Ramos (cell line): ENCODE measurements around the gene CCNL1.

Experiments used
- in situ Hi-C: fragments of 300-500 bp; cut with MboI; formaldehyde crosslinking; loops from one replicate; pipeline ENCODE4 v1.14.3; 2022; ENCODE audit warnings: low sequenced_read_pairs; ENCODE audit not compliant: unreplicated experiment

CCNL1 gene

GRCh38 chr3:157128771-157129681 lies 30.9 kb downstream of the CCNL1 start:
- in situ Hi-C loops = no loop called here

GRCh38 chr3:157127831-157128767 lies 31.8 kb downstream of the CCNL1 start:
- in situ Hi-C loops = no loop called here

DNA sequence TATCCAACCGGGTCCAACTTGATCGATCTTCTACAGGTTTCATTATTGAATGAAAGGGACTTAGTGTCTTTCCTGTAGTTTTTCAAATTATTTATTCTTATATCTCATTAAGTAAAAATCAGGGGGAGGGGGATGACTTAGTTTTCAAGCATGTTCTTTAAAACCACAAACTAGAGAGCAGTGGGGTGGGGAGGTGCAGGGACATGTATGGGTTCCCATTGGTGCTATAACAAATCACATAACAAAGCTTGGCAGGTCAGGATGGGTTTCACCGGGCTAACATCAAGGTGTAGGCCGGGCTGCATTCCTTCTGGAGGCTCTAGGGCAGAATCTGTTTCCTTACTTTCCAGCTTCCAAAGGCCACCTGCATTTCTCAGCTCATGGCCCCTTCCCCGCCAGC lies 32.7 kb downstream of the CCNL1 start:
- in situ Hi-C loops = no loop called here

DNA sequence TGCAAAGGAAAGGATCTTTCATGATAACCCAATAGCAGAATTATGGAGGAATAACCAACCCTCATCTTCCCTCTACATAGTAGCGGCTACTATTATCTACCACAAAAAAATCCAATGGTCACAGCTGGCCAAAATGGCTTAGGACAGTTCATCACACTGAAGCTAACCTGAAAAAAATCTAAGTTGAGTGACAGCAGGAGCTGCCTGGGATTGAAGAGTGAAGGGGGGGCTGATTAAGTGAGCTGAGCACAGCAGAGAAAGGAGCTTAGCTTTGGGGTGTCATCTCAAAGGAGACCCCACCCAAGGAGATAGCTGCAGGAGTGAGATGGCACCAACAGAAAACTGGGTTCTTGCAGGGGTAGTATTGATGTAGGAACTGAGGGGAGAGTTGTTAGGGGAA lies 33.6 kb downstream of the CCNL1 start:
- in situ Hi-C loops = no loop called here

- in situ Hi-C loops = no loop called here
These were observed 34.8 kb downstream of the CCNL1 start for GRCh38 chr3:157125101-157125500.

DNA sequence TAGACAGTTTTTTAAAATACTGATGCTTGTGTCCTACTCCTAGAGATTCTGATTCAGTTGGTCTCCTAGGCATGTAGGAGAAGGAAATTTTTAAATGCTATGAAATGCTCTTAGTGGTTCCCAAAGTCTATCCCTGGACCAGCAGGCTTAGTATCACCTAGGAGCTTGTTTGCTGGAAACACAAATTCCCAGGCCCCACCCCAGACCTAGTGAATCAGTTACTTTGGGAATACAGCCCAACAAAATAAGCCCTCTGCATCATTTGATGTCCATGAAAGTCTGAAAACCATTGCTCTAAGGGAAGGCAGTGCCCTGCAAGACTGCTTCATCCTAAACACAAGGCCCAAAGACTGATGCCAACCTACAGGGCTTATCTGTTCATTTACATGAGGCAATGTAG lies 36.3 kb downstream of the CCNL1 start:
- in situ Hi-C loops = no loop called here

- in situ Hi-C loops = no loop called here
These were observed 37.0 kb downstream of the CCNL1 start for GRCh38 chr3:157122832-157123427.

DNA sequence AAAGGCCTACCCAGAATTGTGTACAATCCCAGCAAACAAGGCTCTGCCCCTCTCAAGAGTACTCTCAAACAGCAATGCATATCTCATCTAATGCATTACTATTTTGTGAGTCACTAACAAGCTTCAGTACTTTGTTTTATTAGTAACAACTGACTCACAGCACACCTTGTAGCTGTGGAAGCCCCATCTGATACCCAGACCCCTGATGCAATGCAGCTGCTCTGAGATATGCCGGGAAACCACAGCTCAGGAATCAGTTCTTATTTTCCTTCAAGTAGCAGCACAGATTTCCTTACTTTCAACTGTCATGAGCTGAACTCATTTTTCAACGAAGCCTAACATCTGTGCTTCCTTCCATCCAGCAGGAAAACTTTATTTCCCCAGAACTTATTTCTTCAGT lies 37.8 kb downstream of the CCNL1 start:
- in situ Hi-C loops = no loop called here

GRCh38 chr3:157121522-157121921 lies 38.4 kb downstream of the CCNL1 start:
- in situ Hi-C loops = no loop called here

GRCh38 chr3:157120071-157120892 lies 39.7 kb downstream of the CCNL1 start:
- in situ Hi-C loops = no loop called here

DNA sequence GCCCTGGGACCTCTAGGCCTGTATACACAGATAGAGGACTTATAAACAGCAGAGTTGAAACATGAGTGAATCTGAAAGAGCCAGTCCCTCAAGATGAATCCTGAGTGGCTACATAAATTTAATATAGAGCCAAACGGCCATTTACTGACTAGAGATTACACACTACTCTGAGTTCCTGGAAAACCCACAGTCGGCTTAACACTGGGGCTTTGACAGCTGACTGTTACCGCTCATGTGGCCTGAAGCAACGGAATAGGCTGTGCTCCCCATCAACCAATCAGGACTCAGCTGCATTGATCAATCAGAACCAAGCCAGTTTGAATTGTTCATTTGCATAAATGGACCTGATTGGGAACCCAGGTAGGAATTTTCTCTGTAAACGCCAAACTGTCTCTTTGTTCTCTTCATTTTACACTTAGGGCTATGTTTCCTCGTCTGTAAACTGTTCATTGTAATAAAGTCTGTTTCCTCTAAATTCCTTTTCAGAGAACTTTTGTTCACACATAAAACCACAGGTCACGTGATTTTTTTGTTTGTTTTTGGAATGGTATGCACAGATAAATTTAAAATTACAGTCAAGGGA lies 40.5 kb downstream of the CCNL1 start:
- in situ Hi-C loops = no loop called here

GRCh38 chr3:157117875-157118654 lies 41.9 kb downstream of the CCNL1 start:
- in situ Hi-C loops = no loop called here

DNA sequence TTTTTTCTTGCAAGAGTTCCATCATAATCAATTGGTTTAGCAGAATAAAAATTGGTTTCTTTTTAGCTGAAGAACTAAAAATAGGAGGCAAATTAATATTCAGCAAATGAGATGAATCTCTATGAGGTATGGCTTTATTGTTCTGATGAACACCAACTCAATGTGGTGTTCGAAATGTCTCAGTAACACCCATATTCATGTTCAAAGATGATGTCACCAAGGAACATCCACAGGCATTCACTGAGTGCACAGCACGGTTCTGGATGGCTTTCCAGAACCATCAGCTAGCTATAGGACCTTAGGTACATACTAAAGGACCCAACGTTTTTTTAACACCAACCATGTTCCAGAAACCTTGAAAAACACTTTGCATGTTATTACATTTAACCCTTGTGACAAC lies 42.7 kb downstream of the CCNL1 start:
- in situ Hi-C loops = no loop called here

DNA sequence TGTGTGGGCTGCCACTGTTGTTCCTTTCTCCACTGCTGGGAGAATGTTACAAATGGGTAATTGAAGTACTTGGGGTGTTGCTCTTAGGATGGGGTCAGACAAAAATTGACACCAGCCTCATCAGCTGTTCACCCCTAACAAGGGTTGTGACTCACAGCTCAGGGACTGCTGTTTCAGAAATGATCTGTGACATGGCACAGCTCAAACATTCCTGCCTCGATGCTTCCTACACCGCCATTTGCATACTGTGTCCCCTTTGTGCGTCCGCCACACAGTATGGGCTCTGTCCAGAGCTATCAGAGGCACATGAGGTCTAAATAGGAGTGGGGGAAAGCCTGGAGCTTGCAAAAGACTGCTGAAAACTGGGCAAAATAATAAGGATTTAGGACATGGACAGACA lies 43.9 kb downstream of the CCNL1 start:
- in situ Hi-C loops = no loop called here

GRCh38 chr3:157115069-157116006 lies 44.6 kb downstream of the CCNL1 start:
- in situ Hi-C loops = no loop called here

GRCh38 chr3:157113832-157114505 lies 46.0 kb downstream of the CCNL1 start:
- in situ Hi-C loops = no loop called here

DNA sequence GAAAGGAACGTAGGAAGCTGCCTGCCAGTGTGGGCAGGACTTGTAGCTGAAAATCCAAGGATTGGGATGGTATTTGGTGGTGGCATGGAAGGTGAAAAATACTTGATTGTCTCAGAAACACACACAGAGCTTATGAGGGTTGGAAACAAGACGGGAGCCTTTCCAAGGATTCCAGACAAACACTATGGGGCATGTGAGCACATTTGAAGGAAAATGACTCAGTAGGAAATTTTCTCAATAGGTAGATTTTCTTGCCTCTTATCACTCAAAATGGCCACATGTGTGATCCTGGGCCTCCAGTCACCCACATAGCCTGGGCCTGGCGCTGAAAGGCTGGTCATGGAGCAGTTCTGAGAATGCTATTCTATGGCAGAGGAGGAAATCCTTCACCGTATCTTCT lies 47.4 kb downstream of the CCNL1 start:
- in situ Hi-C loops = no loop called here
